Spleen (tissue), 11 donors: ENCODE measurements around the gene SPRR5. TPM values are rescaled to one million over a fixed set of nuclear protein-coding genes. Genes with fewer than 3 reads are reported as not detected.

Source experiments
- DNase-seq: peaks from one replicate; pipeline ENCODE4 v3.0.0-alpha.2; 2020
- H3K27ac ChIP-seq, 8 donors: fragments of 200-600 bp; sonication (generic) in 7 of 8; 1 replicate in 4 of 8; 2 replicates in 4 of 8; pipeline versions ENCODE4 v1.5.0 to v1.8.0; 2016 to 2021; ENCODE audit warnings: inconsistent platforms in 4 of 8, mild to moderate bottlenecking in 4 of 8, moderate library complexity in 1 of 8
- H3K27me3 ChIP-seq, 7 donors: fragments of 200-600 bp; sonication (generic) in 6 of 7; replicated peaks in 1 of 7; 1 replicate in 4 of 7; 2 replicates in 3 of 7; pipeline versions ENCODE4 v1.5.0 to v1.8.0; 2016 to 2021; ENCODE audit warnings: inconsistent platforms in 3 of 7, mild to moderate bottlenecking in 1 of 7
- H3K36me3 ChIP-seq, 6 donors: fragments of 200-600 bp; sonication (generic) in 5 of 6; 1 replicate in 4 of 6; 2 replicates in 2 of 6; pipeline versions ENCODE4 v1.5.0 to v1.8.0; 2016 to 2021; ENCODE audit warnings: inconsistent platforms in 2 of 6
- H3K4me1 ChIP-seq, 6 donors: fragments of 200-600 bp; sonication (generic) in 5 of 6; 1 replicate in 3 of 6; 2 replicates in 3 of 6; pipeline versions ENCODE4 v1.5.0 to v1.8.0; 2016 to 2021; ENCODE audit warnings: inconsistent platforms in 3 of 6
- H3K4me3 ChIP-seq, 8 donors: fragments of 200-600 bp; sonication (generic) in 7 of 8; 1 replicate in 4 of 8; 2 replicates in 4 of 8; pipeline versions ENCODE4 v1.5.0 to v1.8.0; 2016 to 2021; ENCODE audit warnings: inconsistent platforms in 4 of 8, mild to moderate bottlenecking in 4 of 8, moderate library complexity in 2 of 8
- H3K9me3 ChIP-seq, 8 donors: fragments of 200-600 bp; sonication (generic) in 7 of 8; 1 replicate in 4 of 8; 2 replicates in 4 of 8; pipeline versions ENCODE4 v1.5.0 to v1.8.0; 2016 to 2021; ENCODE audit warnings: inconsistent platforms in 4 of 8
- CTCF ChIP-seq, 11 experiments: fragments of 200-600 bp in 7 of 11; fragments of 450-650 bp in 4 of 11; sonication (generic) in 4 of 11; IDR thresholded peaks in 8 of 11; conservative IDR thresholded peaks in 3 of 11; 1 replicate in 7 of 11; 2 replicates in 4 of 11; pipeline versions ENCODE4 v1.4.0 to v1.8.0; 2016 to 2021; ENCODE audit warnings: antibody characterized with exemption in 11 of 11, inconsistent platforms in 4 of 11, mild to moderate bottlenecking in 1 of 11
- POLR2A ChIP-seq, 3 donors: fragments of 450-650 bp; IDR thresholded peaks; one replicate each; pipeline ENCODE4 v1.5.1; 2017; ENCODE audit warnings: antibody characterized with exemption in 3 of 3, mild to moderate bottlenecking in 1 of 3
- POLR2AphosphoS5 ChIP-seq, 3 donors: sonication (generic); formaldehyde crosslinking; IDR thresholded peaks; one replicate each; pipeline ENCODE4 v1.5.1; 2017; ENCODE audit warnings: antibody characterized with exemption in 3 of 3
- WGBS, 5 donors: extraction: QIAGEN DNeasy Blood & Tissue Kit in 3 of 5; methylation state at CpG; one replicate each; pipeline versions ENCODE4 v1.1.5 to v1.1.7; 2013 to 2018; 5-methylcytosine and 5-hydroxymethylcytosine counted together
- intact Hi-C: fragments of 100-400 bp; cut with DNase I; formaldehyde crosslinking; loops from one replicate; pipeline ENCODE4 v1.15.0; 2023; ENCODE audit warnings: low total_unique reads
- polyA plus RNA-seq, 3 donors: library from polyadenylated mRNA; stranded (reverse); fragments of 200-250 nt; gene quantifications; one replicate each; pipeline ENCODE4 v1.2.1, GENCODE V29; 2013
- total RNA-seq, 7 donors: library from RNA; depleted of rRNA in 3 of 7; stranded (reverse); fragments of >200 nt in 3 of 7; fragmentation: NEBNext Ultra II Directional in 4 of 7; extraction: Animal tissue kit (Norgen Biotek cat#: 25700) in 4 of 7; gene quantifications; one replicate each; pipeline versions ENCODE4 v1.1.0 to v1.2.1, GENCODE V29; 2016 to 2021
- donor health status: healthy with polysubstance abuse.
- donor health status: DM: no; HTN: no; CAD: no; lungs with moderate emphysema.
- donor health status: DM: no; HTN: no; CAD: no.
- donor health status: Bipolar disorder and iron deficiency.
- donor health status: healthy.
- donor health status: DM: no; HTN: no; CAD: no.
- donor health status: DM: yes; HTN: yes; CAD: no.

The SPRR5 gene
- total and polyA plus RNA-seq, 10 donors = not detected

- TF ChIP-seq CTCF (IDR thresholded peaks at IDR 0.05 in 8 of 11, conservative IDR thresholded peaks at IDR 0.05 in 3 of 11) = no peak
- 73 to 81% (median 74%) methylated on average over 4 of the region's 4 CpGs for WGBS, 5 donors
- Histone ChIP-seq H3K36me3 (no peaks in the 10 kb centered on the region), H3K27ac (no peak overlapping the region), H3K4me3 (no peak overlapping the region), H3K27me3 (peaks cover 0 to 22% (median 0%) of the 10 kb centered on the region in 7 donors), H3K9me3 (no peaks in the 10 kb centered on the region), H3K4me1 (no peaks in the 10 kb centered on the region)
- intact Hi-C loops = no loop called here
- DNase-seq = no peak
Measured at GRCh38 chr1:152965853-152966252, 18.8 kb downstream of the SPRR5 start.

GRCh38 chr1:152967201-152967600, 20.2 kb downstream of the SPRR5 start:
- intact Hi-C loops = no loop called here
- TF ChIP-seq CTCF (IDR thresholded peaks at IDR 0.05 in 8 of 11, conservative IDR thresholded peaks at IDR 0.05 in 3 of 11) (no peak), POLR2A (IDR thresholded peaks at IDR 0.05) (no peak)
- Histone ChIP-seq H3K27ac (no peak overlapping the region), H3K27me3 (peaks cover 0 to 19% (median 0%) of the 10 kb centered on the region in 7 donors), H3K9me3 (no peaks in the 10 kb centered on the region), H3K4me1 (no peaks in the 10 kb centered on the region), H3K4me3 (no peak overlapping the region), H3K36me3 (no peaks in the 10 kb centered on the region)
- no peak for DNase-seq
- WGBS, 5 donors = 66 to 79% (median 70%) methylated on average over 7 of the region's 7 CpGs

- Histone ChIP-seq H3K4me3 (no peak overlapping the region), H3K9me3 (no peaks in the 10 kb centered on the region), H3K4me1 (no peaks in the 10 kb centered on the region), H3K27ac (no peak overlapping the region), H3K27me3 (peaks cover 0 to 22% (median 0%) of the 10 kb centered on the region in 7 donors), H3K36me3 (no peaks in the 10 kb centered on the region)
- TF ChIP-seq POLR2A (IDR thresholded peaks at IDR 0.05) (no peak), POLR2AphosphoS5 (IDR thresholded peaks at IDR 0.05) (no peak), CTCF (IDR thresholded peaks at IDR 0.05 in 8 of 11, conservative IDR thresholded peaks at IDR 0.05 in 3 of 11) (no peak)
- no peak for DNase-seq
- WGBS, 5 donors = 47 to 74% (median 61%) methylated on average over 2 of the region's 2 CpGs
- intact Hi-C loops = no loop called here
Measured at GRCh38 chr1:152968248-152968647, 21.2 kb downstream of the SPRR5 start.

- intact Hi-C loops = no loop called here
- no peaks in the 10 kb centered on the region for H3K36me3 ChIP-seq
- no peaks in the 10 kb centered on the region for H3K4me1 ChIP-seq
- WGBS, 5 donors = 75 to 89% (median 79%) methylated on average over 2 of the region's 2 CpGs
- no peak for DNase-seq
- no peaks in the 10 kb centered on the region for H3K9me3 ChIP-seq
- no peak for TF ChIP-seq CTCF (IDR thresholded peaks at IDR 0.05 in 8 of 11, conservative IDR thresholded peaks at IDR 0.05 in 3 of 11)
- no peak for TF ChIP-seq POLR2A (IDR thresholded peaks at IDR 0.05)
- TF ChIP-seq POLR2AphosphoS5 (IDR thresholded peaks at IDR 0.05) = no peak
- no peak overlapping the region for H3K4me3 ChIP-seq
- H3K27me3 ChIP-seq = peaks cover 0 to 22% (median 0%) of the 10 kb centered on the region in 7 donors
- H3K27ac ChIP-seq = no peak overlapping the region
Measured at GRCh38 chr1:152969036-152969435, 22.0 kb downstream of the SPRR5 start.
